ENCODE results near the gene GNMT. TPM values are rescaled to one million over a fixed set of nuclear protein-coding genes. Genes with fewer than 3 reads are reported as not detected.

GNMT gene
- total RNA-seq, 4 donors from 2014 or later = 0.76 TPM; not detected in 3

- 83 to 100% methylated on average over 3 to 12 of the region's 12 CpGs for WGBS, 2 donors
- intact Hi-C loops (cut with DNase I) = loop anchor here (10.0 kb wide), 1 partner anchor 101 kb away; no protein-coding TSS in a partner anchor
- Histone ChIP-seq H3K36me3 (peaks cover 0 to 61% (median 11%) of the 10 kb centered on the region in 3 donors), H3K9me3 (no peaks in the 10 kb centered on the region), H3K4me3 (no peak overlapping the region), H3K4me1 (peaks cover 14 to 20% (median 17%) of the 10 kb centered on the region in 3 donors), H3K27ac (no peak overlapping the region), H3K27me3 (no peaks in the 10 kb centered on the region)
- DNase-seq = no peak
- TF ChIP-seq, protein P1, sequence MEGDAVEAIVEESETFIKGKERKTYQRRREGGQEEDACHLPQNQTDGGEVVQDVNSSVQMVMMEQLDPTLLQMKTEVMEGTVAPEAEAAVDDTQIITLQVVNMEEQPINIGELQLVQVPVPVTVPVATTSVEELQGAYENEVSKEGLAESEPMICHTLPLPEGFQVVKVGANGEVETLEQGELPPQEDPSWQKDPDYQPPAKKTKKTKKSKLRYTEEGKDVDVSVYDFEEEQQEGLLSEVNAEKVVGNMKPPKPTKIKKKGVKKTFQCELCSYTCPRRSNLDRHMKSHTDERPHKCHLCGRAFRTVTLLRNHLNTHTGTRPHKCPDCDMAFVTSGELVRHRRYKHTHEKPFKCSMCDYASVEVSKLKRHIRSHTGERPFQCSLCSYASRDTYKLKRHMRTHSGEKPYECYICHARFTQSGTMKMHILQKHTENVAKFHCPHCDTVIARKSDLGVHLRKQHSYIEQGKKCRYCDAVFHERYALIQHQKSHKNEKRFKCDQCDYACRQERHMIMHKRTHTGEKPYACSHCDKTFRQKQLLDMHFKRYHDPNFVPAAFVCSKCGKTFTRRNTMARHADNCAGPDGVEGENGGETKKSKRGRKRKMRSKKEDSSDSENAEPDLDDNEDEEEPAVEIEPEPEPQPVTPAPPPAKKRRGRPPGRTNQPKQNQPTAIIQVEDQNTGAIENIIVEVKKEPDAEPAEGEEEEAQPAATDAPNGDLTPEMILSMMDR (IDR thresholded peaks at IDR 0.05) = no peak
- no peak for TF ChIP-seq POLR2A (IDR thresholded peaks at IDR 0.05)
Observed at GRCh38 chr6:42963179-42963854, 2.8 kb downstream of the GNMT start.

DNA sequence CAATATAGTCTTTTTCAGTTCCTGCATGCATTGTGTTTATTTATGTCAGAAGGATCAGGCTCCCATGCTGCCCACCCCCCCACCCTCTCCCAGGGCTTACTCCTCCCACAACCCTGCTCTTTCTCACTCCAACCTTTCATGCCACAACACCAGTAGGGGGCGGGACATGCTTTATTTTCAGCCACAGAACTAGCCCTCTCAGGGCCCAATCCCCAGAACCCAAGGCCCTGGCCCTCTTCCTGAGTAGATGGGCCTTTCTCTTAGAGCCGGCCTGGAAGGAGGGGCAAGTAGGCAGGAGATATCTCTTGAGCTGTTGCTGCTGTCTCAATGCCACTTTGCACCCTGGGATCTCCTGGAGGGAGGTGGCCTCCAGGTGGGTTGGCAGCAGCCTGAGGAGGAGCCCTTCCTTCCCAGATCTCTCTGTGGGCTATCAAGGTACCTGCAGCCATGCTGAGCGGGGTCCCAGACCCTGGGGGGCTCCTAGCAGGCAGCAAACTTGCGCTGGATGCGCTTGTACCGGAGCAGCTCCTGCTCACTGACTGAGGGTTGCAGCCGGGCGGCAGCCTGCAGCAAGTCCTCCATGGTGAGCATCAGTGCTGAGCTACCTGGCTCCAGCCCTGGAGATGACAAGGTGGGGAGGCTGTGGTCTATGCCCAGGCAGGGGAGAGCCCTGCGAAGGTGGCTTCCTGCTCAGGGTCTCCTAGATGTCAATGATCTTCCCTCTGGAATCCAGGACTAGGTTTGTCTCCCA lies 3.5 kb downstream of the GNMT start:
- DNase-seq = no peak
- Histone ChIP-seq H3K27ac (no peak overlapping the region), H3K9me3 (no peaks in the 10 kb centered on the region), H3K4me1 (peaks cover 14 to 20% (median 17%) of the 10 kb centered on the region in 3 donors), H3K27me3 (no peaks in the 10 kb centered on the region), H3K4me3 (no peak overlapping the region), H3K36me3 (peaks cover 0 to 68% (median 13%) of the 10 kb centered on the region in 3 donors)
- TF ChIP-seq, protein P1 (IDR thresholded peaks at IDR 0.05) = no peak
- no peak for TF ChIP-seq POLR2A (IDR thresholded peaks at IDR 0.05)
- intact Hi-C loops (cut with DNase I) = loop anchor here (10.0 kb wide), 1 partner anchor 101 kb away; no protein-coding TSS in a partner anchor
- WGBS, 2 donors = 68 to 85% methylated on average over 4 to 5 of the region's 9 CpGs

- Histone ChIP-seq H3K27me3 (no peaks in the 10 kb centered on the region), H3K36me3 (peaks cover 0 to 75% (median 18%) of the 10 kb centered on the region in 3 donors), H3K27ac (no peak overlapping the region), H3K4me1 (peaks cover 0 to 4% (median 0%) of the 10 kb centered on the region in 3 donors), H3K9me3 (no peaks in the 10 kb centered on the region), H3K4me3 (no peak overlapping the region)
- intact Hi-C loops (cut with DNase I) = loop anchor here (10.0 kb wide), 1 partner anchor 98 kb away; no protein-coding TSS in a partner anchor
- TF ChIP-seq POLR2A (IDR thresholded peaks at IDR 0.05) = no peak
- TF ChIP-seq, protein P1 (IDR thresholded peaks at IDR 0.05) = no peak
- WGBS, 2 donors = 74 to 81% methylated on average over 7 of the region's 7 CpGs
- DNase-seq = no peak
Observed at GRCh38 chr6:42966571-42966970, 6.0 kb downstream of the GNMT start.

DNA sequence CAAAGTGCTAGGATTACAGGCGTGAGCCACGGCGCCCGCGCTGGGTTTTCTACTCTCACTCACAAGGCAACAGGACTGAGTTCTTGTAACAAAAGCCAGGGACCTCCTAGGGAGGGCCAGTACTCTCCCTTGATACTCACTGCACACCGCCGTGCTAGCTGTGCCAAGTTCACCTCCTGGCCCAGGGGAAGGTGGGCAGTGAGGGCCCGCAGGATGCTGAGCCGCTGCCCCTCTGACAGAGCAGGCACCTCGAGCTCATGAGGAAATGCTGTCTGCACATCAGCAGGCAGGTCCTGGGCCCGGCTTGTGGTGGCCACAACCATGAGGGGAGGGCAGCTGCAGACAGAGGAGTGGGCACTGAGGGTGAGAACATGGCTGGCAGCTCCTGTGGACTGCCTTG lies 6.7 kb downstream of the GNMT start:
- intact Hi-C loops (cut with DNase I) = loop anchor here (10.0 kb wide), 1 partner anchor 98 kb away; no protein-coding TSS in a partner anchor
- Histone ChIP-seq H3K27ac (no peak overlapping the region), H3K4me3 (no peak overlapping the region), H3K27me3 (no peaks in the 10 kb centered on the region), H3K9me3 (no peaks in the 10 kb centered on the region), H3K4me1 (peaks cover 0 to 4% (median 0%) of the 10 kb centered on the region in 3 donors), H3K36me3 (peaks cover 0 to 73% (median 18%) of the 10 kb centered on the region in 3 donors)
- DNase-seq = no peak
- TF ChIP-seq, protein P1 (IDR thresholded peaks at IDR 0.05) = no peak
- TF ChIP-seq POLR2A (IDR thresholded peaks at IDR 0.05) = no peak
- 96% methylated on average over 4 of the region's 11 CpGs; no CpG with 5 or more reads in 1 of the 2 donors for WGBS, 2 donors

Measured in esophagus squamous epithelium (tissue), 5 donors.